Measurements from ENCODE around the gene TSHZ2. TPM values are rescaled to one million over a fixed set of nuclear protein-coding genes. Genes with fewer than 3 reads are reported as not detected.

Gene TSHZ2
- total RNA-seq, 2 experiments from 2014 or later = 0.38 to 0.54 TPM

DNA sequence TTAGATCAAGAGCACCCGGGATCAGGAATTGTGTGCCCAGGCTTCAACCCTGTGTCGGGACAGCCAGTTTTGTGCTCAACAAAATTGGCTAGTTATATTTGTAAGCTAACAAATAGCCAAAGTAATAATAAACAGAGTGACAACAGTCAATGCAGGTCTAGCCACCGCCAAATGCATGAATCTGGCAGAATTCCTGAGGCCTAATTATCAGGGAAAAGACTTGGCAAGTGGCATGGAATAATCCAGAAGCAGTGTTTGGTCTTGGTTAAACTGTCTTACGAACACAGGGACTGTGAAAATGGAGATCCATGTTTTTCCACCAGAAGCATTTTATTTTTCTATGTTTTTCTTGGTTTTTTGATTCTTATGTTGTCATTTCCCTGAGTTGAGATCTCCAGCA lies 352.7 kb downstream of the TSHZ2 start:
- POLR2A ChIA-PET = no interaction called here
- no peak for DNase-seq
- CTCF ChIA-PET = no interaction called here
- H3K27me3 Mint-ChIP-seq = no peaks in the 10 kb centered on the region
- H3K36me3 Mint-ChIP-seq (ENCODE audit: low read depth) = peaks cover 2% of the 10 kb centered on the region
- peaks cover 9% of the 10 kb centered on the region for H3K4me1 Mint-ChIP-seq (ENCODE audit: low read depth)
- H3K27ac Mint-ChIP-seq = no peak overlapping the region
- no peak for ATAC-seq
- H3K9me3 Mint-ChIP-seq = no peaks in the 10 kb centered on the region
- TF ChIP-seq, protein P1, sequence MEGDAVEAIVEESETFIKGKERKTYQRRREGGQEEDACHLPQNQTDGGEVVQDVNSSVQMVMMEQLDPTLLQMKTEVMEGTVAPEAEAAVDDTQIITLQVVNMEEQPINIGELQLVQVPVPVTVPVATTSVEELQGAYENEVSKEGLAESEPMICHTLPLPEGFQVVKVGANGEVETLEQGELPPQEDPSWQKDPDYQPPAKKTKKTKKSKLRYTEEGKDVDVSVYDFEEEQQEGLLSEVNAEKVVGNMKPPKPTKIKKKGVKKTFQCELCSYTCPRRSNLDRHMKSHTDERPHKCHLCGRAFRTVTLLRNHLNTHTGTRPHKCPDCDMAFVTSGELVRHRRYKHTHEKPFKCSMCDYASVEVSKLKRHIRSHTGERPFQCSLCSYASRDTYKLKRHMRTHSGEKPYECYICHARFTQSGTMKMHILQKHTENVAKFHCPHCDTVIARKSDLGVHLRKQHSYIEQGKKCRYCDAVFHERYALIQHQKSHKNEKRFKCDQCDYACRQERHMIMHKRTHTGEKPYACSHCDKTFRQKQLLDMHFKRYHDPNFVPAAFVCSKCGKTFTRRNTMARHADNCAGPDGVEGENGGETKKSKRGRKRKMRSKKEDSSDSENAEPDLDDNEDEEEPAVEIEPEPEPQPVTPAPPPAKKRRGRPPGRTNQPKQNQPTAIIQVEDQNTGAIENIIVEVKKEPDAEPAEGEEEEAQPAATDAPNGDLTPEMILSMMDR (IDR thresholded peaks at IDR 0.05) = no peak
- H3K4me3 Mint-ChIP-seq = no peak overlapping the region
- intact Hi-C loops (cut with micrococcal nuclease) = no loop called here

DNA sequence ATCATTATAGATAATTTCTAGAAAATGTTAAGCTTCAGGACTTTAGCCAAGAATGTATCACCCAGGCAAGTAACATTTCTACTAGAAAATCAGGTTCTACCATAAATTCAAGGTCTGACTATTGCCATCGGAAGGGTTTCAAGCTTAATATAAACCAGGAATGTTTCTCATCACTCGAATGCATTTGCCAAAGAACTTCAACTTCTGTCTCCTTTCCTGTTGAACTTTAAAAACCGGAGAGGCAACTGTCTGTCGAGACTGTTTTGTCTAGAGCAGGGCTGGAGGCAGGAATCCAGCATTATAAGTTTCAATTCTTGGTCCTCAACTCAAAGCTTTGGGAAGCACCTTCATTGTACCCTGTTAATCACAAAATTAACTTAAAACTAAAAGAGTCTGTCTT lies 356.8 kb downstream of the TSHZ2 start:
- intact Hi-C loops (cut with micrococcal nuclease) = no loop called here
- Mint-ChIP-seq H3K4me3 (no peak overlapping the region), H3K4me1 (ENCODE audit: low read depth) (no peaks in the 10 kb centered on the region), H3K27ac (no peak overlapping the region), H3K9me3 (no peaks in the 10 kb centered on the region), H3K36me3 (ENCODE audit: low read depth) (no peaks in the 10 kb centered on the region), H3K27me3 (no peaks in the 10 kb centered on the region)
- DNase-seq (no peak), ATAC-seq (no peak)
- TF ChIP-seq, protein P1 (IDR thresholded peaks at IDR 0.05) = no peak
- POLR2A ChIA-PET = no interaction called here
- CTCF ChIA-PET = interaction anchor here (1.0 kb wide), 1 partner anchor 16 kb away, joined by 3 read pairs; no protein-coding TSS in a partner anchor

GRCh38 chr20:53329781-53330180 lies 357.6 kb downstream of the TSHZ2 start:
- ChIA-PET POLR2A (no interaction called here), CTCF (no interaction called here)
- DNase-seq (no peak), ATAC-seq (no peak)
- H3K27ac Mint-ChIP-seq = no peak overlapping the region
- H3K36me3 Mint-ChIP-seq (ENCODE audit: low read depth) = no peaks in the 10 kb centered on the region
- no peaks in the 10 kb centered on the region for H3K27me3 Mint-ChIP-seq
- intact Hi-C loops (cut with micrococcal nuclease) = no loop called here
- H3K9me3 Mint-ChIP-seq = no peaks in the 10 kb centered on the region
- H3K4me1 Mint-ChIP-seq (ENCODE audit: low read depth) = no peaks in the 10 kb centered on the region
- TF ChIP-seq, protein P1 (IDR thresholded peaks at IDR 0.05) = no peak
- H3K4me3 Mint-ChIP-seq = no peak overlapping the region

- intact Hi-C loops (cut with micrococcal nuclease) = no loop called here
- Mint-ChIP-seq H3K27ac (no peak overlapping the region), H3K4me3 (no peak overlapping the region), H3K4me1 (ENCODE audit: low read depth) (no peaks in the 10 kb centered on the region), H3K27me3 (no peaks in the 10 kb centered on the region), H3K9me3 (no peaks in the 10 kb centered on the region), H3K36me3 (ENCODE audit: low read depth) (no peaks in the 10 kb centered on the region)
- TF ChIP-seq, protein P1 (IDR thresholded peaks at IDR 0.05) = no peak
- ChIA-PET POLR2A (interaction anchor here (0.6 kb wide), 1 partner anchor 16 kb away, joined by 3 read pairs; no protein-coding TSS in a partner anchor), CTCF (no interaction called here)
- DNase-seq (no peak), ATAC-seq (no peak)
These were observed 358.5 kb downstream of the TSHZ2 start for GRCh38 chr20:53330601-53331140.

DNA sequence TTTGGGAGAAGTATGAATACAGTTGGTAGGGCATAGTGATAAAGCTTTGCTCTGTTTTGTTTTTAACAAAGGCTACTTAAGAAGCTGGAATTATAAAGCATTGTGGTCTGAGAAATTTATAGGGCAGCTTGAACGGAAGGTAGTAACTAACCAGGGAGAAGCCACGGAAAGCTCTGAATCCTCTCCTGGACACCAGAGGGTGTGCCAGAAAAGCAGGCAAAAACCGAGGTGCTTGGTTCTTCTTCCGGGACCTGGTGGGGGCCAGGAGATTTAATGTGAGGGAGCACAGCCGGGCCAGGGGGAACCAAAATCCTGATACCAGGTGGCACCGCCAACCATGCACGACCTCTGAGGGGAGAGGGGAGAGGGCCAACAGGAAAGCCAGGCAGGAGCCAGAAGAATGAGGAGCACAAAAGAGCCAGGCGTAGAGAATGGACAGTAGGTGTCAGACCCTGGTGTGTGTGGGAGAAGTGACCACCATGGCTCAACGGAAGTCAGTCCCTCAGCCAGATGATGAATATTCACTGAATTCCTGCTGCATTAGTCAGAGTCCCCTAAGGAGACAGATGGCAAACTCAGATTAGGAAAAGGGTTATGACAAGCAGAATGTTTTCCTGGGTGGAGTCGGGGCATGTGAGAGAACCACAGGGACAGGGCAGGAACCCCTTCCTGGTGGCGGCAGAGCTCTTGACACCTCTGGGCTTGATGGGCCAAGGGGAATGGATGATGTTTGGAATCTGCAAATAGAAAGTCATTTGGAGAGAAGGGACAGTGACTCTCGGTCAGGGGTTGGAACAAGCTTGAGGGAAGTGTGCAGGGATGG lies 359.2 kb downstream of the TSHZ2 start:
- POLR2A ChIA-PET = no interaction called here
- ATAC-seq (no peak), DNase-seq (no peak)
- no peaks in the 10 kb centered on the region for H3K36me3 Mint-ChIP-seq (ENCODE audit: low read depth)
- no peaks in the 10 kb centered on the region for H3K27me3 Mint-ChIP-seq
- intact Hi-C loops (cut with micrococcal nuclease) = no loop called here
- no peak overlapping the region for H3K4me3 Mint-ChIP-seq
- no peaks in the 10 kb centered on the region for H3K9me3 Mint-ChIP-seq
- TF ChIP-seq, protein P1 (IDR thresholded peaks at IDR 0.05) = no peak
- no peaks in the 10 kb centered on the region for H3K4me1 Mint-ChIP-seq (ENCODE audit: low read depth)
- H3K27ac Mint-ChIP-seq = no peak overlapping the region
- CTCF ChIA-PET = no interaction called here
